ENCODE data around the gene ZNF367. TPM values are rescaled to one million over a fixed set of nuclear protein-coding genes. Genes with fewer than 3 reads are reported as not detected.

ZNF367 gene
- total and polyA plus RNA-seq, 2 donors (not counting 3 experiments of a cell fraction or from before 2014, with no cell fraction given) = 1.7 to 10.0 TPM

DNA sequence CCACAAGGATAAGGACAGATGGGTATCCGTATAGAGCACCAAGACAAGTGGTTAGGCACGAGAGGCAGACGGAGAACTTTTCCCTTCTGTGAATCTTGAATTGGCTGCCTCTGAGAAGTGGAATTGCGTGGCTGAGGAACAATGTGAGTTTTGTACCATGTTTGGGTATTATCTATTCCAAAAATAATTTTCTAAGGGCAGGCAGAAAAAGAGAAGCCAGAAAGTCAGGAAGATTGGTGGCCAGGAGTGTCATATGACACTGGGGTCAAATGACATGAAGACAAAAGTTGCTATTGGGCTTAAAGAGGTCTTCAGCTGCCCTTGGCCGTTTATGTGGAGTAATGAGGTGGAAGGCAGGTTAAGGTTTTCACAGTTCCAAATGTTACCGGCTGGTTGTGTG is 46.3 kb upstream of the ZNF367 start:
- intact Hi-C loops (cut with micrococcal nuclease) = no loop called here

More for the DNA sequence above, 46.3 kb upstream of the ZNF367 start:
- Histone ChIP-seq H3K4me3 (replicated peaks in 1 of 3; ENCODE audit: insufficient read depth in 1 of 3, low read depth in 1 of 3, low read length in 3 of 3) (no peak overlapping the region), H3K9me3 (replicated peaks; ENCODE audit: control insufficient read depth, insufficient read depth, low read length) (no peaks in the 10 kb centered on the region), H3K79me2 (ENCODE audit: control insufficient read depth, insufficient read depth, low read length) (no peaks in the 10 kb centered on the region), H3K27ac (ENCODE audit: insufficient read depth, low read depth, low read length) (no peak overlapping the region), H3K9me1 (replicated peaks; ENCODE audit: control insufficient read depth, extremely low read depth, insufficient read depth, low read length) (no peaks in the 10 kb centered on the region), H3K4me2 (ENCODE audit: insufficient read depth, low read length) (no peak overlapping the region), H3K4me1 (ENCODE audit: control insufficient read depth, extremely low read depth, insufficient read depth, low read length) (no peaks in the 10 kb centered on the region), H3K36me3 (ENCODE audit: control insufficient read depth in 2 of 2, extremely low read depth in 1 of 2, insufficient read depth in 2 of 2, low read length in 2 of 2) (no peaks in the 10 kb centered on the region), H2AFZ (ENCODE audit: low read depth, low read length) (no peak overlapping the region), H3K9ac (replicated peaks; ENCODE audit: extremely low read depth, insufficient read depth, low read length) (no peak overlapping the region), H4K20me1 (replicated peaks; ENCODE audit: control insufficient read depth, extremely low read depth, insufficient read depth, low read length) (no peaks in the 10 kb centered on the region), H3K27me3 (ENCODE audit: control insufficient read depth in 2 of 2, insufficient read depth in 2 of 2, low read length in 2 of 2) (no peaks in the 10 kb centered on the region)
- FAIRE-seq (no peak), DNase-seq (ENCODE audit: low read depth, low spot score) (no peak)
- ChIA-PET CTCF (no interaction called here), POLR2A (no interaction called here)
- no TSS peak for BruUV-seq (replicated peaks)
- dilution Hi-C loops (cut with MboI; ENCODE audit: extremely low pct_ligation_motif_present, low sequenced_read_pairs) = no loop called here
- no peak for TF ChIP-seq POLR2A (IDR thresholded peaks at IDR 0.05; ENCODE audit: low read depth, low read length)
- no peak for TF ChIP-seq JUN (IDR thresholded peaks at IDR 0.05; ENCODE audit: borderline replicate concordance, insufficient read depth, insufficient read length, low read depth)
- no peak for TF ChIP-seq GATA2 (IDR thresholded peaks at IDR 0.05; ENCODE audit: insufficient read depth, insufficient read length, low read depth, low read length)
- TF ChIP-seq, protein P1, sequence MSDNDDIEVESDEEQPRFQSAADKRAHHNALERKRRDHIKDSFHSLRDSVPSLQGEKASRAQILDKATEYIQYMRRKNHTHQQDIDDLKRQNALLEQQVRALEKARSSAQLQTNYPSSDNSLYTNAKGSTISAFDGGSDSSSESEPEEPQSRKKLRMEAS (IDR thresholded peaks at IDR 0.05; ENCODE audit: insufficient read depth, insufficient read length) = no peak
- no peak for TF ChIP-seq EZH2 (IDR thresholded peaks at IDR 0.05; ENCODE audit: borderline replicate concordance, low read depth, low read length, severe bottlenecking)
- TF ChIP-seq MYC (IDR thresholded peaks at IDR 0.05; ENCODE audit: low read depth, low read length) = no peak
- TF ChIP-seq CTCF (IDR thresholded peaks at IDR 0.05; ENCODE audit: extremely low read depth in 1 of 2, insufficient read depth in 1 of 2, low read depth in 1 of 2, low read length in 2 of 2) = no peak
- TF ChIP-seq FOS (IDR thresholded peaks at IDR 0.05; ENCODE audit: borderline replicate concordance, insufficient read depth, low read length) = no peak
- no peak for TF ChIP-seq POLR2AphosphoS5 (IDR thresholded peaks at IDR 0.05; ENCODE audit: insufficient read depth, low read depth, low read length)

Measured in endothelial cell of umbilical vein (primary cell).